Naive thymus-derived CD4-positive, alpha-beta T cell (primary cell): Measurements from ENCODE around the gene MYORG. TPM values are rescaled to one million over a fixed set of nuclear protein-coding genes. Genes with fewer than 3 reads are reported as not detected.

Source experiments
- ATAC-seq: fragments of 150-1000 bp; cut with Tn5 transposase; 2 replicates; pipeline ENCODE4 v1.10.0; 2021; ENCODE audit warnings: mild to moderate bottlenecking, moderate library complexity
- CTCF ChIA-PET: fragments of 350-600 bp; sonication (Branson Sonifier 250); formaldehyde crosslinking; loops from one replicate; lab custom pipeline; 2021; ENCODE audit warnings: antibody characterized with exemption; lab: Charles Lee
- POLR2A ChIA-PET: fragments of 350-600 bp; sonication (Branson Sonifier 250); formaldehyde crosslinking; loops from one replicate; lab custom pipeline; 2021; ENCODE audit warnings: antibody characterized with exemption, inconsistent platforms; lab: Charles Lee
- DNase-seq, 9 donors: peaks; one replicate each; pipeline versions ENCODE4 v3.0.0 to v3.0.0-alpha.2; 2020 to 2022; ENCODE audit warnings: mixed read lengths in 1 of 9
- H3K27ac ChIP-seq: one replicate; pipeline ENCODE4 v1.7.0; 2013; ENCODE audit warnings: mild to moderate bottlenecking, low read depth, low read length, moderate library complexity
- H3K27me3 ChIP-seq, 2 donors: one replicate each; pipeline ENCODE4 v1.7.0; 2013; ENCODE audit warnings: low read length in 2 of 2, mild to moderate bottlenecking in 2 of 2, moderate library complexity in 2 of 2; ENCODE audit not compliant: control insufficient read depth in 2 of 2, insufficient read depth in 2 of 2
- H3K36me3 ChIP-seq, 3 experiments: 1 replicate in 2 of 3; 2 replicates in 1 of 3; pipeline ENCODE4 v1.7.0; 2013; ENCODE audit warnings: low read length in 3 of 3, mild to moderate bottlenecking in 3 of 3, moderate library complexity in 1 of 3; ENCODE audit not compliant: insufficient read depth in 3 of 3, control insufficient read depth in 2 of 3
- H3K4me1 ChIP-seq, 2 donors: one replicate each; pipeline ENCODE4 v1.7.0; 2013; ENCODE audit warnings: low read length in 2 of 2, mild to moderate bottlenecking in 2 of 2, moderate library complexity in 1 of 2; ENCODE audit not compliant: control insufficient read depth in 2 of 2, insufficient read depth in 2 of 2
- H3K4me3 ChIP-seq: 2 replicates; pipeline ENCODE4 v1.7.0; 2013; ENCODE audit warnings: mild to moderate bottlenecking, low read length
- H3K9me3 ChIP-seq, 3 experiments: 1 replicate in 2 of 3; 2 replicates in 1 of 3; pipeline ENCODE4 v1.7.0; 2013; ENCODE audit warnings: low read length in 3 of 3; ENCODE audit not compliant: control insufficient read depth in 2 of 3
- H3K27ac Mint-ChIP-seq, 9 donors: one replicate each; pipeline ENCODE4 v1.8.0; 2020 to 2022; ENCODE audit warnings: mixed read lengths in 9 of 9, mild to moderate bottlenecking in 8 of 9, moderate library complexity in 5 of 9, inconsistent platforms in 2 of 9
- H3K27me3 Mint-ChIP-seq, 5 donors: one replicate each; pipeline ENCODE4 v1.8.0; 2021 to 2022; ENCODE audit warnings: mixed read lengths in 5 of 5, mild to moderate bottlenecking in 1 of 5
- H3K36me3 Mint-ChIP-seq, 5 donors: one replicate each; pipeline ENCODE4 v1.8.0; 2020 to 2022; ENCODE audit warnings: mixed read lengths in 5 of 5, mild to moderate bottlenecking in 3 of 5, inconsistent platforms in 1 of 5
- H3K4me1 Mint-ChIP-seq, 7 donors: one replicate each; pipeline ENCODE4 v1.8.0; 2020 to 2022; ENCODE audit warnings: mixed read lengths in 7 of 7, mild to moderate bottlenecking in 3 of 7, inconsistent platforms in 1 of 7
- H3K4me3 Mint-ChIP-seq, 10 donors: one replicate each; pipeline ENCODE4 v1.8.0; 2020 to 2022; ENCODE audit warnings: mild to moderate bottlenecking in 10 of 10, mixed read lengths in 10 of 10, moderate library complexity in 6 of 10, inconsistent platforms in 2 of 10
- H3K9me3 Mint-ChIP-seq, 11 donors: one replicate each; pipeline ENCODE4 v1.8.0; 2020 to 2022; ENCODE audit warnings: mixed read lengths in 11 of 11, mild to moderate bottlenecking in 4 of 11, inconsistent platforms in 1 of 11, moderate library complexity in 1 of 11
- intact Hi-C, 2 donors: fragments of 100-400 bp; cut with micrococcal nuclease; formaldehyde crosslinking; loops; one replicate each; pipeline ENCODE4 v1.15.1; 2023
- polyA plus RNA-seq, 2 donors: library from polyadenylated mRNA; unstranded; fragments of 300-500 nt; fragmentation: Illumina TruSeq; gene quantifications; one replicate each; pipeline ENCODE4 v1.2.3, GENCODE V29; 2021
- total RNA-seq, 6 experiments: library from RNA in 5 of 6; stranded (reverse) in 5 of 6; gene quantifications; 1 replicate in 5 of 6; 2 replicates in 1 of 6; pipeline ENCODE4 v1.2.3 and lab custom pipeline; 2021 to 2026

MYORG gene
- total and polyA plus RNA-seq, 7 experiments from 2014 or later, result 0.28 to 1.9 (median 0.78) TPM

- Mint-ChIP-seq H3K9me3 (peaks cover 0 to 2% (median 0%) of the 10 kb centered on the region in 11 donors), H3K36me3 (peaks cover 0 to 4% (median 3%) of the 10 kb centered on the region in 5 donors), H3K4me3 (no peak overlapping the region), H3K4me1 (peaks cover 9 to 17% (median 11%) of the 10 kb centered on the region in 7 donors), H3K27me3 (peaks cover 0 to 13% (median 0%) of the 10 kb centered on the region in 5 donors), H3K27ac (no peak overlapping the region)
- H3K9me3 ChIP-seq, result no peaks in the 10 kb centered on the region
- H3K4me1 ChIP-seq, result peaks cover 0 to 6% of the 10 kb centered on the region in 2 donors
- CTCF ChIA-PET, result no interaction called here
- DNase-seq (no peak), ATAC-seq (no peak)
- H3K36me3 ChIP-seq, result no peaks in the 10 kb centered on the region
- no peaks in the 10 kb centered on the region for H3K27me3 ChIP-seq
- H3K27ac ChIP-seq, result no peak overlapping the region
- POLR2A ChIA-PET, result no interaction called here
- intact Hi-C loops, result no loop called here
- no peak overlapping the region for H3K4me3 ChIP-seq
These were observed 9.0 kb upstream of the MYORG start for GRCh38 chr9:34385561-34386230.

- Histone ChIP-seq H3K27me3 (no peaks in the 10 kb centered on the region), H3K4me3 (no peak overlapping the region), H3K36me3 (no peaks in the 10 kb centered on the region), H3K9me3 (no peaks in the 10 kb centered on the region), H3K27ac (no peak overlapping the region), H3K4me1 (peaks cover 11 to 15% of the 10 kb centered on the region in 2 donors)
- H3K27me3 Mint-ChIP-seq, result peaks cover 0 to 11% (median 0%) of the 10 kb centered on the region in 5 donors
- intact Hi-C loops, result no loop called here
- peaks cover 0 to 2% (median 0%) of the 10 kb centered on the region in 11 donors for H3K9me3 Mint-ChIP-seq
- peak overlapping the region in 1 of 9 donors; percentile 20 for H3K27ac Mint-ChIP-seq
- CTCF ChIA-PET, result interaction anchor here (0.5 to 0.7 kb wide), 3 partner anchors 52 to 502 kb away, joined by 3 read pairs; no protein-coding TSS in a partner anchor
- ATAC-seq, result no peak
- DNase-seq, result no peak
- peaks cover 11 to 26% (median 22%) of the 10 kb centered on the region in 7 donors for H3K4me1 Mint-ChIP-seq
- POLR2A ChIA-PET, result no interaction called here
- H3K4me3 Mint-ChIP-seq, result no peak overlapping the region
- peaks cover 0 to 4% (median 3%) of the 10 kb centered on the region in 5 donors for H3K36me3 Mint-ChIP-seq
These were observed 7.9 kb upstream of the MYORG start for GRCh38 chr9:34384368-34385165.

- peaks cover 0 to 2% (median 0%) of the 10 kb centered on the region in 11 donors for H3K9me3 Mint-ChIP-seq
- no peak for ATAC-seq
- no peaks in the 10 kb centered on the region for H3K27me3 ChIP-seq
- H3K9me3 ChIP-seq, result no peaks in the 10 kb centered on the region
- peaks cover 0 to 11% (median 0%) of the 10 kb centered on the region in 5 donors for H3K27me3 Mint-ChIP-seq
- peaks cover 16 to 33% (median 27%) of the 10 kb centered on the region in 7 donors for H3K4me1 Mint-ChIP-seq
- H3K27ac Mint-ChIP-seq, result no peak overlapping the region
- H3K4me3 ChIP-seq, result no peak overlapping the region
- H3K36me3 ChIP-seq, result no peaks in the 10 kb centered on the region
- intact Hi-C loops, result no loop called here
- H3K27ac ChIP-seq, result no peak overlapping the region
- no peak overlapping the region for H3K4me3 Mint-ChIP-seq
- no peak for DNase-seq
- ChIA-PET POLR2A (no interaction called here), CTCF (interaction anchor here (0.5 kb wide), 1 partner anchor 139 kb away, joined by 3 read pairs; no protein-coding TSS in a partner anchor)
- peaks cover 0 to 4% (median 0%) of the 10 kb centered on the region in 5 donors for H3K36me3 Mint-ChIP-seq
- peaks cover 11 to 18% of the 10 kb centered on the region in 2 donors for H3K4me1 ChIP-seq
These were observed 7.2 kb upstream of the MYORG start for GRCh38 chr9:34383904-34384303.

DNA sequence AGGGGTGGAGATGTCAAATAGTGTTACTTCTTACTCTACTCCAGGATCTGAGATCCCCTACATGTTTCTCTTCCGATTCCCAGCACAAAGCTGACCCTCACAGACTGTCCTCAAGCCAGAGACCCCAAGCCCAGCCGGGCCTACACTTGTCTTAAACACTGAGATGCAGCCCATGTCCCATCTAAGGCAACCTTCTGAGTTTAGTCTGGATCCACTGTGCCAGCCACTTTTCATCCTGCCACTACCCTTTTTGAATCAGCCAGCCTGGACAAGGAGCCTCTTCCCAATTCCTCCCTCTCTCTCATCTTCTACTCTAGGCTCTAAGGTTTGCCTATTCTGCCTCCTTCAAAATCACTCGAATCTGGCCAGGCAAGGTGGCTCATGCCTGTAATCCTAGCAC, 6.2 kb upstream of the MYORG start:
- no peak for DNase-seq

DNA sequence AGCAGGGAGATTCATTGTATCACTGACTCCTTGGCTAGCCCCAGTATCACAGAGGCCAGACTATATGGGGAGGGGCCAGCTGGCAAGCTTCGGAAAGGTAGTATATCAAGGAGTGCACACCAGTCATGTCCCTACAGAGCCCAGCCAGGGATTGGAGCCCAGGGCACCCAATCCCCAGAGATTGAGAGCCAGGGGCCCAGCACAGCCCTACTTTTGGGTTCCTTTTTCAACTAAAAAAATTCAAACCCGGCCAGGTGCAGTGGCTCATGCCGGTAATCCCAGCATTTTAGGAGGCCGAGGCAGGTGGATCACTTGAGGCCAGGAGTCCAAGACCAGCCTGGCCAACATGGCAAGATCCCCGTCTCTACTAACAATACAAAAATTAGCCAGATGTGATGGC, 5.4 kb upstream of the MYORG start:
- Mint-ChIP-seq H3K27ac (peak overlapping the region in 3 of 9 donors; percentile 21 to 87 (median 82)), H3K9me3 (peaks cover 0 to 2% (median 0%) of the 10 kb centered on the region in 11 donors), H3K36me3 (no peaks in the 10 kb centered on the region), H3K27me3 (peaks cover 0 to 11% (median 0%) of the 10 kb centered on the region in 5 donors), H3K4me3 (peak overlapping the region in 6 of 10 donors; percentile 82 to 94 (median 91)), H3K4me1 (peaks cover 18 to 43% (median 31%) of the 10 kb centered on the region in 7 donors)
- no peak for ATAC-seq
- H3K4me1 ChIP-seq, result peaks cover 15 to 22% of the 10 kb centered on the region in 2 donors
- ChIA-PET POLR2A (interaction anchor here (0.6 kb wide), 1 partner anchor 329 kb away, joined by 3 read pairs; no protein-coding TSS in a partner anchor), CTCF (no interaction called here)
- H3K36me3 ChIP-seq, result no peaks in the 10 kb centered on the region
- intact Hi-C loops, result no loop called here
- H3K27me3 ChIP-seq, result no peaks in the 10 kb centered on the region
- no peak overlapping the region for H3K4me3 ChIP-seq
- no peaks in the 10 kb centered on the region for H3K9me3 ChIP-seq
- peak in 1 of 9 donors; percentile 18 for DNase-seq
- H3K27ac ChIP-seq, result no peak overlapping the region

More for the DNA sequence above, 6.2 kb upstream of the MYORG start:
- H3K27me3 ChIP-seq, result no peaks in the 10 kb centered on the region
- H3K9me3 ChIP-seq, result no peaks in the 10 kb centered on the region
- H3K36me3 Mint-ChIP-seq, result no peaks in the 10 kb centered on the region
- CTCF ChIA-PET, result no interaction called here
- H3K9me3 Mint-ChIP-seq, result peaks cover 0 to 2% (median 0%) of the 10 kb centered on the region in 11 donors
- no peak overlapping the region for H3K27ac ChIP-seq
- intact Hi-C loops, result no loop called here
- peak overlapping the region in 4 of 10 donors; percentile 2 to 41 (median 26) for H3K4me3 Mint-ChIP-seq
- POLR2A ChIA-PET, result no interaction called here
- peaks cover 18 to 40% (median 29%) of the 10 kb centered on the region in 7 donors for H3K4me1 Mint-ChIP-seq
- peaks cover 11 to 18% of the 10 kb centered on the region in 2 donors for H3K4me1 ChIP-seq
- no peak for ATAC-seq
- H3K36me3 ChIP-seq, result no peaks in the 10 kb centered on the region
- peak overlapping the region in 3 of 9 donors; percentile 45 to 68 (median 63) for H3K27ac Mint-ChIP-seq
- peaks cover 0 to 11% (median 0%) of the 10 kb centered on the region in 5 donors for H3K27me3 Mint-ChIP-seq
- H3K4me3 ChIP-seq, result no peak overlapping the region

DNA sequence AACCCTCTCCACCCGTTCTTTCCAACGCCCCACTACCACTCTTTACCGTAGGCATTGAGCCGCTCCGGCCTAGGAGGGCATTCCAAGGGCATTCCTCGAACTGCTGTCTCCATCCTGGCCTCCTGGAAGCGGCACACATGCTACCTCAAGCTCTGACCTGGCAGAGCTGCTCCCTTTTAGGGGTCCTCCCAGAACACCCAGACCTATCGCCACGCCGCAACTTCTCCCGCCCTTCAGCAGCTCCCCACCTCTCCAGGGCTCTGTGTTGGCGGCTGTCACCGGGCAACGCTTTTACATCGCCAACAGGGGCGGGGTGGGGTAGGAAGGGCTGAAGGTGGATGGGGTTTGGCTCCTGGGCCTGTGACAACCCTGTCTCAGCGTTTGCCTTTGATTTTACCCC, 4.6 kb upstream of the MYORG start:
- Histone ChIP-seq H3K27me3 (no peaks in the 10 kb centered on the region), H3K4me1 (peaks cover 16 to 22% of the 10 kb centered on the region in 2 donors), H3K27ac (peak overlapping the region; percentile 65), H3K36me3 (no peaks in the 10 kb centered on the region), H3K9me3 (no peaks in the 10 kb centered on the region), H3K4me3 (peak overlapping the region; percentile 58)
- Mint-ChIP-seq H3K27me3 (peaks cover 0 to 11% (median 0%) of the 10 kb centered on the region in 5 donors), H3K9me3 (peaks cover 0 to 2% (median 0%) of the 10 kb centered on the region in 11 donors), H3K4me1 (peaks cover 18 to 46% (median 35%) of the 10 kb centered on the region in 7 donors), H3K27ac (peak overlapping the region in 8 of 9 donors; percentile 21 to 93 (median 84)), H3K4me3 (peak overlapping the region; percentile 78 to 94 (median 91)), H3K36me3 (no peaks in the 10 kb centered on the region)
- ChIA-PET POLR2A (interaction anchor here (1.4 kb wide), 1 partner anchor 18 kb away, joined by 3 read pairs; no protein-coding TSS in a partner anchor), CTCF (interaction anchor here (0.6 to 5.2 kb wide), 4 partner anchors 22 to 360 kb away, joined by 3 to 39 read pairs (median 6); no protein-coding TSS in a partner anchor)
- ATAC-seq (no peak), DNase-seq (peak in 7 of 9 donors; percentile 16 to 52 (median 36))
- intact Hi-C loops, result no loop called here
